ENCODE measurements around the gene HIGD1C. TPM values are rescaled to one million over a fixed set of nuclear protein-coding genes. Genes with fewer than 3 reads are reported as not detected.

The HIGD1C gene
- total RNA-seq, 4 donors from 2014 or later: not detected

GRCh38 chr12:50937653-50938052, 14.7 kb upstream of the HIGD1C start:
- no peak for DNase-seq (ENCODE audit: extremely low spot score)
- no peak overlapping the region for H3K27ac ChIP-seq (replicated peaks in 1 of 4)
- H3K9me3 ChIP-seq: no peaks in the 10 kb centered on the region
- peaks cover 0 to 8% (median 5%) of the 10 kb centered on the region in 4 donors for H3K36me3 ChIP-seq
- intact Hi-C loops (cut with DNase I): no loop called here
- H3K4me3 ChIP-seq: no peak overlapping the region
- TF ChIP-seq EP300 (IDR thresholded peaks at IDR 0.05) (no peak), POLR2AphosphoS5 (IDR thresholded peaks at IDR 0.05) (no peak), CTCF (IDR thresholded peaks at IDR 0.05) (no peak), POLR2A (IDR thresholded peaks at IDR 0.05; ENCODE audit: low read depth) (no peak)
- peaks cover 29 to 50% (median 46%) of the 10 kb centered on the region in 4 donors for H3K4me1 ChIP-seq
- WGBS: 100% methylated on average over 1 of the region's 1 CpG
- H3K27me3 ChIP-seq: no peaks in the 10 kb centered on the region

- no peaks in the 10 kb centered on the region for H3K27me3 ChIP-seq
- WGBS: 96% methylated on average over 3 of the region's 3 CpGs
- H3K4me1 ChIP-seq: no peaks in the 10 kb centered on the region
- no peak overlapping the region for H3K27ac ChIP-seq (replicated peaks in 1 of 4)
- H3K9me3 ChIP-seq: no peaks in the 10 kb centered on the region
- intact Hi-C loops (cut with DNase I): no loop called here
- H3K4me3 ChIP-seq: no peak overlapping the region
- H3K36me3 ChIP-seq: peaks cover 0 to 9% (median 6%) of the 10 kb centered on the region in 4 donors
- TF ChIP-seq EP300 (IDR thresholded peaks at IDR 0.05) (no peak), CTCF (IDR thresholded peaks at IDR 0.05) (no peak), POLR2A (IDR thresholded peaks at IDR 0.05; ENCODE audit: low read depth) (no peak), POLR2AphosphoS5 (IDR thresholded peaks at IDR 0.05) (no peak)
- DNase-seq (ENCODE audit: extremely low spot score): no peak
Observed at GRCh38 chr12:50947933-50948626, 4.3 kb upstream of the HIGD1C start.

GRCh38 chr12:50948798-50949197, 3.5 kb upstream of the HIGD1C start:
- peaks cover 0 to 9% (median 6%) of the 10 kb centered on the region in 4 donors for H3K36me3 ChIP-seq
- H3K27ac ChIP-seq (replicated peaks in 1 of 4): no peak overlapping the region
- H3K9me3 ChIP-seq: no peaks in the 10 kb centered on the region
- TF ChIP-seq POLR2A (IDR thresholded peaks at IDR 0.05; ENCODE audit: low read depth) (no peak), EP300 (IDR thresholded peaks at IDR 0.05) (no peak), CTCF (IDR thresholded peaks at IDR 0.05) (no peak), POLR2AphosphoS5 (IDR thresholded peaks at IDR 0.05) (no peak)
- H3K4me3 ChIP-seq: no peak overlapping the region
- H3K4me1 ChIP-seq: no peaks in the 10 kb centered on the region
- DNase-seq (ENCODE audit: extremely low spot score): no peak
- intact Hi-C loops (cut with DNase I): no loop called here
- no peaks in the 10 kb centered on the region for H3K27me3 ChIP-seq
- 48% methylated on average over 2 of the region's 4 CpGs for WGBS

- intact Hi-C loops (cut with DNase I): no loop called here
- TF ChIP-seq POLR2AphosphoS5 (IDR thresholded peaks at IDR 0.05) (no peak), POLR2A (IDR thresholded peaks at IDR 0.05; ENCODE audit: low read depth) (no peak), EP300 (IDR thresholded peaks at IDR 0.05) (no peak), CTCF (IDR thresholded peaks at IDR 0.05) (no peak)
- Histone ChIP-seq H3K9me3 (no peaks in the 10 kb centered on the region), H3K27me3 (no peaks in the 10 kb centered on the region), H3K27ac (replicated peaks in 1 of 4) (no peak overlapping the region), H3K4me3 (no peak overlapping the region), H3K4me1 (no peaks in the 10 kb centered on the region), H3K36me3 (peaks cover 0 to 10% (median 8%) of the 10 kb centered on the region in 4 donors)
- WGBS: 97% methylated on average over 4 of the region's 4 CpGs
- DNase-seq (ENCODE audit: extremely low spot score): no peak
Observed at GRCh38 chr12:50949801-50950302, 2.5 kb upstream of the HIGD1C start.

Measured in esophagus muscularis mucosa (tissue), 4 donors.